GM18909 (cell line): Measurements from ENCODE around the gene ZDHHC17.
A peak's percentile ranks its signal among the peaks of the same experiment; 100 is the strongest.

Experiments used
- ATAC-seq: cut with Tn5 transposase; IDR thresholded peaks from one replicate; pipeline ENCODE4 v1.9.1; 2021; ENCODE audit warnings: mild to moderate bottlenecking; ENCODE audit not compliant: unreplicated experiment, poor library complexity

The ZDHHC17 gene

DNA sequence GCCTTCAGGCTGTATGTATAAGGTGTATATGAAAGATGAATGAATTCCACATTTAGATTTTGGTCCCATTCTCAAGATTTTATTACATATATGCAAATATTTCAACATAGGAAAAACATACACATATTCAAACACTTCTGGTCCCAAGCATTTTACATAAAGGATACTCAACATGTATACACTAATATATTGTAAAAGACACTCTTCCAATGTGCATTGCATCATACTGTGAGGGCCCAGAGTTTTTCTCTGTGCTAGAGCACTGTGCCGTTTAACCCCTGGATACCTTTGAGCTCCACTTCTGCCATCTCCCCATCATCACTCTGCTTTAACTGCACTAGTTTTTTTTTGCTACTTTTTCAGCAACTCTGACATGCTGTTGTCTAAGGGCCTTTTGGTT is 48.1 kb downstream of the ZDHHC17 start:
- no peak for ATAC-seq

GRCh38 chr12:76813265-76813664 is 49.4 kb downstream of the ZDHHC17 start:
- no peak for ATAC-seq

- ATAC-seq = no peak
Observed at GRCh38 chr12:76813972-76814371, 50.1 kb downstream of the ZDHHC17 start.

DNA sequence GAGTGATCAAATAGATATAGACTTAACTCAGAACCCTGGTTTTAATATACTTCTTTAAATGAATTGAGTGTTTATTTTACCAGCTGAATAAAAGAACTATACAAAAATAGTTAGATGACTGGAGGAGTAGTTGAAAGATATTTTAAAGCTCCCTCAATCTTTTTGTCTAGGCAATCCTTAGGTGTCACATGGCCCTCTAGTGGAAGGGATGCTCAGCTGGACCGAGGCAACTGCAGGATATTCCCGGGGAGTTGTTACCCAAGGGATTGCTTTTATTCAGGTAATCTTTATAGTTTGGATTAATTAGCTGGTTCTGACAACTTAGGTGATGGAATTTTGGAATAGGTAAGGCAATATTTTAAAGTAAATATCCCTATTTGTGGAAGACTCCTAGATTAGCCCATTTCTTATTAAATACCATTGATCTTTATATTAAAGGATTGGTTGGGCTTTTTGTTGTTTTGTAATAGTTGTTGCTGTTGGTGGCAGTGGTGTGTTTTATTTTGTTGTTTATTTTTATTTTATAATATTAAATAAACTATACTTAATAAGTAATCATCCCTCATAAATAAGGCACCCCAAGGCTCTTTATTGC is 57.1 kb downstream of the ZDHHC17 start:
- ATAC-seq = no peak

- ATAC-seq = no peak
Observed at GRCh38 chr12:76830436-76830835, 66.5 kb downstream of the ZDHHC17 start.

GRCh38 chr12:76836633-76837032 is 72.7 kb downstream of the ZDHHC17 start:
- ATAC-seq = peak; percentile 38

- no peak for ATAC-seq
Observed at GRCh38 chr12:76847260-76847659, 83.3 kb downstream of the ZDHHC17 start.

GRCh38 chr12:76848132-76848531 is 84.2 kb downstream of the ZDHHC17 start:
- ATAC-seq = no peak

- ATAC-seq = no peak
Observed at GRCh38 chr12:76852106-76852505, 88.2 kb downstream of the ZDHHC17 start.

DNA sequence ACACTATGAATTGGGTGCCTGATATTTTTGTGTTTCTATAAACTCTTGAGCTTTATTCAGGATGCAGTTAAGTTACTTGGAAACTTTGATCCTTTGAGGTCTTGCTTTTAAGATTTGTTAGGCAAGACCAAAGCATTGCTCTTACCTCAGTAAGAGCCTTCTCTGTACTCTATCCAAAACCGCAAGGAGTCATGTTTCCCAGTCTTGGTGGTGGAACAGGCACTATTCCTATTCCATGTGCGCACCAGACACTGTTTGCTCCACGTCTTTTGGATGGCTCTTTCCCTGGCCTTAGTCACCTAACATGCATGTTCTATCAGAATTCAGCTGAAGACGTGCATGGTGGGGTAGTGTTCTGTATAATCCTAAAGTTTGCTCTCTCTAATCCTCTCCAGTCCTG is 91.4 kb downstream of the ZDHHC17 start:
- ATAC-seq = no peak

- no peak for ATAC-seq
Observed at GRCh38 chr12:76856018-76856644, 92.2 kb downstream of the ZDHHC17 start.

DNA sequence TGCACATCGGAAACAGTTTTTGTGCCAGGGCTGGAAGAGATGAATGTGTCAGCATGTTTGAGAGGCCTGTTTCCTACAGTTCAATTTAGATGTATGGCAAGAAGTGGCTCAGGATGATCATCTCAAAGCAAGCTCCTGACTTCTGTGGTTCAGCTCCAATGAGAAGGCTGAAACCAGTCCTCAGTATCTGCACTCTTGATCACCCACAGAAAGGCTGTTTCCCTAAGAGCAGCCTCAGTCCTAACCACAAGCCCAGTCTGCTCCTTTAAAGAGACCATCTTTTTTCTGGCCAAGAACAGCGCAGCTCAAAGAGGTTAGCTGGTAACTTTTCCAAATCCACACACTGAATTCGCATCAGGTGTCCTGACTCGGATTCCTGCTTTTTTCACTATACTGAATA is 95.7 kb downstream of the ZDHHC17 start:
- no peak for ATAC-seq

DNA sequence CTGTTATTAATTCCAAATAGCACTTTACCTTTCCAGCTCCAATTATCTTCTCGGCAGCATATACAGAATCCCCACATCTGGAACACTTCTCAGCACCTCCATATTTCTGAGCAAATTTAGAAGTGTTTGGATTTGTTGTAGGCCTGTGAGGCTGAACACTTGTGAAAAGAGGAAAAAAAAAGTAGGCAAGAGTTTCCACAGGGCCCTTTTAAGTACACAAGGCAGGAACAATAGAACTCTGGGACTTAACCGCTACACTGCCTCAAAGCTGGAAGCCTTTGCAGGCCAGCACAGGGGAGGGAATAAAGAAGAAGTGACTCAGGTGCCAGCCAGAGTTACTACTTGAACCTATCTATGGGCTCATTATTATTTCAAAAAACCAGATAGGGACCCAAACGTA is 96.3 kb downstream of the ZDHHC17 start:
- ATAC-seq = no peak

DNA sequence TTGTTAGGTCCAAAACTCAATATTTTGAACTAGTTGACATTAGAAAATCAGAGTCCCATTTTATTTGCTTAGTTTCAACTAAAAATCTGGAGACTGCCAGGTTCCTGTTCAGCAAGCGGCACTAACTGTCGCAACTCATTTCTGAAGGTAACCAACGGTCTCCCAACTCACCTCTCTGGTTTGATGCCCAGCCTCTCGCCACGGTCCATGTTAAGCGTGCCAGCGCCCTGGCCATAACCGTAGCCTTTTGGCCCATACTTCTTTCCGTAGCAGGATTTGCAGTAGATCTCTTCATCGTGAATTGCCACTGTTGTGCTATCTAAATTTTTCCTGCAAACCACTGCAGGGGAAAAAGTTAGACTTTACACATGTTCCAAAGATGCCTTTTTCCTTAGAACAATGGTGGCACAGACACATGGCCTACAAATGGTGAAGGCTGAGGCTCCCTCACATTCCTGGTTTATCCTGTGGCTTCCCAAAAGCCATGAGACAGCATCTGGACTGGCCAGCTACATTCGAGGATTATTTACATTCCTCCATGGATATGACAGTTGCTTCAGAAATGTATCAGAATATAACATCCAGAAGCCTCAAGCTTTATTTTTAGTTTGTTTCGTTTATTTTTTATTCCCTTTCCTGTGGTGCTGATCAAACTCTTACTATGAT is 99.2 kb downstream of the ZDHHC17 start:
- ATAC-seq = no peak

DNA sequence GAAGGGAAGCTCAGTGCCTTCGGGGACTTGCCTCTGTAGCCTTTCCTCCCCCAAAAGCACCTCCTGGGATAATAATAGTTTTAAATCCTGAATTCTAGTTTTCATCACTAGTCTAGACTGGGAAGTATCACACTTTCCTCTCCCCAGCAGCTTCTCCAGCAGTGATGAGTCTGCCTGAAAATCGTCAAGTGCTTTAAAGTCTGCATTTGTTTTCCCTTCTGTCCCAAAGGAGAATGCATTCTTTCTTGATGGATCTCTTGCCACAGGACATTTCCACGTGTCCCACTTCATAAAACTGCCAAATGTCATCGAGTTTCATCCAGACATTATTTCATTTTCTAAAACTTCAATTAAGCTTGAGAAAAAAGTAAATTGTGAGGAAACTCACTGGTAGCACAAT is 99.9 kb downstream of the ZDHHC17 start:
- no peak for ATAC-seq

GRCh38 chr12:76864791-76865400 is 101.0 kb downstream of the ZDHHC17 start:
- peak; percentile 86 for ATAC-seq

DNA sequence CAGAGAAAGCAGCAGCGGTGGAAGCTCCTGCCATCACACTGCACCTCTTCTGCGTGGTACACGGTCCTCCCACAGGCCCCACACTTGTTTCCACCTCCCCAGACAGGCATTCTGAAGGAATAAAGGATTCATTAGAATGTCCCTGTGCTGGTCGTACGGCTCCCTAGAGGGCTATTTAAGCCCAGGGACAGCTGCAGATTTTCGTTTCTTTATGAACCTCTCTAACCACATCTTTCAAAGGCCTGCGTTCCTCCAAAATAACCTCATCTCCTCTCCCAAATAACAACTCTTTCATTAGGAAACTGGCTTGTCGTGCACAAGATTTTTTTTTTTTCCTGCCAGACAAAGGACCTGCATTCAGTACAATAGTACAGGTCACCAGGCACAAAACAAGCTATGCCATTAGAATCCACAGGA is 102.2 kb downstream of the ZDHHC17 start:
- ATAC-seq = no peak

GRCh38 chr12:76866726-76867125 is 102.8 kb downstream of the ZDHHC17 start:
- ATAC-seq = peak; percentile 49

- no peak for ATAC-seq
Observed at GRCh38 chr12:76871082-76871481, 107.2 kb downstream of the ZDHHC17 start.

- no peak for ATAC-seq
Observed at GRCh38 chr12:76871742-76872141, 107.8 kb downstream of the ZDHHC17 start.

DNA sequence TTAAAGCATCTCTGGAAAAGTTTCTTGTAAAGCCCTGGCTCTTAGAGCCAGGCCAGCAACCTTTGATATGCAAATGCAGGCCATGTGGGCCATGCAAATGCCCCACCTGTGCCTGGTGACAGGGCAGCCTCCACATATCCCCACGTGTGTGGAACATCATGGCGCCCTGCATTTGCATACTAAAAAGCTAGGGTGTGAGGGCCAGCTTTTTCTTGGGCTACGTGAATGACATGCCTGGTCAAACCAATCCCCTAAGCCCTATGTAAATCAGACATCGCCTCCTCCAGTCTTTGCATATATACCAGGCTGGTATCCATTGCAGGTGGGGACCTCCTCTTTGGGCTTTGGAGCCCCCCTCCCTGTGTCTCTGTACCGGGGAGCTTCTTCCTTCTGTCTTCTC is 108.5 kb downstream of the ZDHHC17 start:
- no peak for ATAC-seq
